ENCODE results near the gene CBLL2. TPM values are rescaled to one million over a fixed set of nuclear protein-coding genes. Genes with fewer than 3 reads are reported as not detected.

The CBLL2 gene, protein sequence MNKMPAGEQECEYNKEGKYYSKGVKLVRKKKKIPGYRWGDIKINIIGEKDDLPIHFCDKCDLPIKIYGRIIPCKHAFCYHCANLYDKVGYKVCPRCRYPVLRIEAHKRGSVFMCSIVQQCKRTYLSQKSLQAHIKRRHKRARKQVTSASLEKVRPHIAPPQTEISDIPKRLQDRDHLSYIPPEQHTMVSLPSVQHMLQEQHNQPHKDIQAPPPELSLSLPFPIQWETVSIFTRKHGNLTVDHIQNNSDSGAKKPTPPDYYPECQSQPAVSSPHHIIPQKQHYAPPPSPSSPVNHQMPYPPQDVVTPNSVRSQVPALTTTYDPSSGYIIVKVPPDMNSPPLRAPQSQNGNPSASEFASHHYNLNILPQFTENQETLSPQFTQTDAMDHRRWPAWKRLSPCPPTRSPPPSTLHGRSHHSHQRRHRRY
- total RNA-seq (not detected), polyA plus RNA-seq (ENCODE audit: insufficient read length in 2 of 2) (not detected)
- long read RNA-seq, donor 1: 0 reads
- long read RNA-seq, donor 2: 0 reads
- long read RNA-seq, donor 3: 0 reads
- long read RNA-seq, donor 4: 0 reads

DNA sequence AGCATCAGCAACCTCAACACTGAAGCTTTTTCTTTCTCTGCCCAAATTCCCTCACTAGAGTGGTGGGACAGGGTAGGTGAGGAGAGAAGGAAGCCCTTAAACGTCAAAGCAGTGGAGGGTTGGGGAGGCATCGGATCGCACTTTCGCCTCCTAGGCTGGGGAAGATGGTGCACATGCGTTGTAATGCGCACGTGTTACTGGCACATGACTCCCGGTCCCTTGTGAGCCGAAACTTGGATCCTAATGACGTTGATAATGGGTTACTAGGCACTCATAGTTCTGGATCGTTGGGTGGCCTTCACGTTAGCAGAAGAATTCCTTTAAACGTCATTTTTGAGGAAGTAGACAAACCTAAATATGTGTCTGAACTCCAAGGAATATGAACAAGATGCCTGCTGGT, at the start of gene CBLL2:
Gene CBLL2 (plus strand): TSS at position 301 of the 400 bp plus-strand sequence. CDS start 79 bp downstream, at position 380.
- no peaks in the 10 kb centered on the region for H3K4me1 ChIP-seq (ENCODE audit: control insufficient read depth, insufficient read depth, low read length)
- no peaks in the 10 kb centered on the region for H3K27me3 ChIP-seq (ENCODE audit: control insufficient read depth, insufficient read depth, low read length)
- 74% methylated on average over 11 of the region's 13 CpGs for WGBS (ENCODE audit: insufficient coverage)
- no peak within 1 kb of the TSS for H3K27ac ChIP-seq (ENCODE audit: low read depth, low read length)
- no peak within 1 kb of the TSS for H3K4me3 ChIP-seq (ENCODE audit: low read depth, low read length)
- DNase-seq (ENCODE audit: low read depth in 4 of 6, low spot score in 6 of 6): no peak
- H3K36me3 ChIP-seq (ENCODE audit: control insufficient read depth, insufficient read depth, low read length): no peaks in the 10 kb centered on the region
- H3K9me3 ChIP-seq (ENCODE audit: control insufficient read depth, insufficient read depth, low read length): no peaks in the 10 kb centered on the region

DNA sequence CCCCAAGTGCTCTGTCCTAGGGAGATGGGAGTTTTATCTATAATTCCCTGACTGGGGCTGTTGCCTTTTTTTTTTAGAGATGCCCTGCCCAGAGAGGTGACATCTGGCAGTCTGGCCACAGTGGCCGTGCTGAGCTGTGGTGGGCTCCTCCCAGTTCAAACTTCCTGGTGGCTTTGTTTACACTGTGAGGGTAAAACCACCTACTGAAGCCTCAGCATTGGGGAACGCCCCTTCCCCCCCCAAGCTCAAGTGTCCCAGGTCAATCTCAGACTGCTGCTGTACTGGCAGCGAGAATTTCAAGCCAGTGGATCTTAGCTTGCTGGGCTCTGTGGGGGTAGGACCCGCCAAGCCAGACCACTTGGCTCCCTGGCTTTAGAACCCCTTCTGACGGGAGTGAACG, 38.3 kb upstream of the CBLL2 start:
- Histone ChIP-seq H3K27me3 (ENCODE audit: control insufficient read depth, insufficient read depth, low read length) (no peaks in the 10 kb centered on the region), H3K9me3 (ENCODE audit: control insufficient read depth, insufficient read depth, low read length) (no peaks in the 10 kb centered on the region), H3K36me3 (ENCODE audit: control insufficient read depth, insufficient read depth, low read length) (no peaks in the 10 kb centered on the region), H3K4me1 (ENCODE audit: control insufficient read depth, insufficient read depth, low read length) (no peaks in the 10 kb centered on the region), H3K27ac (ENCODE audit: low read depth, low read length) (no peak overlapping the region), H3K4me3 (ENCODE audit: low read depth, low read length) (no peak overlapping the region)
- WGBS (ENCODE audit: insufficient coverage): 40% methylated on average over 3 of the region's 6 CpGs
- no peak for DNase-seq (ENCODE audit: low read depth in 4 of 6, low spot score in 6 of 6)

GRCh38 chrX:22237479-22237878, 35.2 kb upstream of the CBLL2 start:
- Histone ChIP-seq H3K27me3 (ENCODE audit: control insufficient read depth, insufficient read depth, low read length) (no peaks in the 10 kb centered on the region), H3K36me3 (ENCODE audit: control insufficient read depth, insufficient read depth, low read length) (no peaks in the 10 kb centered on the region), H3K9me3 (ENCODE audit: control insufficient read depth, insufficient read depth, low read length) (no peaks in the 10 kb centered on the region), H3K4me1 (ENCODE audit: control insufficient read depth, insufficient read depth, low read length) (no peaks in the 10 kb centered on the region), H3K4me3 (ENCODE audit: low read depth, low read length) (no peak overlapping the region), H3K27ac (ENCODE audit: low read depth, low read length) (no peak overlapping the region)
- 74% methylated on average over 2 of the region's 2 CpGs for WGBS (ENCODE audit: insufficient coverage)
- DNase-seq (ENCODE audit: low read depth in 4 of 6, low spot score in 6 of 6): no peak

DNA sequence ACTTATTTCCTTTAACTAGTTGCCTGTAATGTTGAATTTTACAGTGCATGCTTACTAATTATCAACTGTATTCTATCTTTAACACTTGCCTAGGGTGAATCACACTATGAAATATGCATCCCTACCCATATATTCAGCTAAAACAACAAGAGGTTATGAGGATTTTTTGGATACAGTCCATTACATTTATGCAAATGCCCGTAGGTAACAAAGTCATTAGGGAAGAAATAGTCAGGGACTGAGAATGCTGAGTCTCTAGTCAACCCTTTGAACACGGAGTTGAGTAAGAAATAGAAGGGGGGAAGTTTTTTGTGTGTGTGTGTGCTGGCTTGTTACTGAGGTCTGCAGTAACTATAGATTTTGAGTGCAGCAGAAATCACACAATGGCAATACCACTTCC, 26.1 kb upstream of the CBLL2 start:
- H3K4me1 ChIP-seq (ENCODE audit: control insufficient read depth, insufficient read depth, low read length): no peaks in the 10 kb centered on the region
- H3K27me3 ChIP-seq (ENCODE audit: control insufficient read depth, insufficient read depth, low read length): no peaks in the 10 kb centered on the region
- H3K27ac ChIP-seq (ENCODE audit: low read depth, low read length): no peak overlapping the region
- H3K4me3 ChIP-seq (ENCODE audit: low read depth, low read length): no peak overlapping the region
- no peaks in the 10 kb centered on the region for H3K9me3 ChIP-seq (ENCODE audit: control insufficient read depth, insufficient read depth, low read length)
- H3K36me3 ChIP-seq (ENCODE audit: control insufficient read depth, insufficient read depth, low read length): no peaks in the 10 kb centered on the region
- 33% methylated on average over 1 of the region's 2 CpGs for WGBS (ENCODE audit: insufficient coverage)
- no peak for DNase-seq (ENCODE audit: low read depth in 4 of 6, low spot score in 6 of 6)

DNA sequence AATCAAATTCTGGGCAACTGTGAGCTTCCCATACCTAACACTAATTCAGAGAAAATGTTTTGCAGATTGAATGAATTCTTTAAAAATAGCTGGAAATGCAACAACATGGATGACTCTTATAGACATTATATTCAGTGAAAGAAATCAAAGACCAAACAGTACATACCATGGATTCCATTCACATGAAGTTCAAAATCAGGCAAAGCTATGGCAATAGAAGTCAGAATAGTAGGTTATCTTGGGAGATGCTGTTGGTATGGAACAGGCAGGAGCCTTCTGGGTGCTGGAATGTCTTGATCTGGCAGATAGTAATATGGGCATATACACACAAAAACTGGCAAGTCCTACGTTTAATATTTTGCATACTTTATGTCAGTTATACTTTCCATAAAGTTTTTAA, 25.5 kb upstream of the CBLL2 start:
- no CpG with 5 or more reads among the region's 1 CpG for WGBS (ENCODE audit: insufficient coverage)

DNA sequence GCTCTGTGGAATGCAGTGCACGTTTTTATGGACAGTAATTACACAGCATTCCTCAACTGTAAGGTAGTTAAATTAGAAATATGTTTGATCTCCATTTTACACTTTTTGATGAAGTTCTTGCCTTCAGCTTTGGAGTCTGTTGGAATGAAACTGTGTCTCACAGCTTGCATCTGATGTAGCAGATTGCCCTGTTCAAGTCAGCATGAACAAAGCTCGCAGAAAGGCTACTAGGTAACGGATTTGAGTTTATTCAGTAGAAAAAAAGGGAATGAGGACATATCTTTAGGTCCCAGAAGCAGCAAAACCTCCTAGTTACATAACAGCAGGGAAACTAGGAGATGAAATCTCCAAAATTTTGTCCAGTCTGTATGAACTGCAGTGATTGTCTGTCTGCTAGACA, 24.3 kb upstream of the CBLL2 start:
- DNase-seq (ENCODE audit: low read depth in 4 of 6, low spot score in 6 of 6): peak in 1 of 6 donors; percentile 10
- Histone ChIP-seq H3K36me3 (ENCODE audit: control insufficient read depth, insufficient read depth, low read length) (no peaks in the 10 kb centered on the region), H3K27ac (ENCODE audit: low read depth, low read length) (no peak overlapping the region), H3K4me3 (ENCODE audit: low read depth, low read length) (no peak overlapping the region), H3K4me1 (ENCODE audit: control insufficient read depth, insufficient read depth, low read length) (no peaks in the 10 kb centered on the region), H3K9me3 (ENCODE audit: control insufficient read depth, insufficient read depth, low read length) (no peaks in the 10 kb centered on the region), H3K27me3 (ENCODE audit: control insufficient read depth, insufficient read depth, low read length) (no peaks in the 10 kb centered on the region)
- WGBS (ENCODE audit: insufficient coverage): no CpG with 5 or more reads among the region's 3 CpGs

More for the DNA sequence above, 25.5 kb upstream of the CBLL2 start:
- H3K4me3 ChIP-seq (ENCODE audit: low read depth, low read length): no peak overlapping the region
- no peaks in the 10 kb centered on the region for H3K9me3 ChIP-seq (ENCODE audit: control insufficient read depth, insufficient read depth, low read length)
- H3K27ac ChIP-seq (ENCODE audit: low read depth, low read length): no peak overlapping the region
- no peaks in the 10 kb centered on the region for H3K27me3 ChIP-seq (ENCODE audit: control insufficient read depth, insufficient read depth, low read length)
- no peaks in the 10 kb centered on the region for H3K4me1 ChIP-seq (ENCODE audit: control insufficient read depth, insufficient read depth, low read length)
- no peaks in the 10 kb centered on the region for H3K36me3 ChIP-seq (ENCODE audit: control insufficient read depth, insufficient read depth, low read length)
- no peak for DNase-seq (ENCODE audit: low read depth in 4 of 6, low spot score in 6 of 6)

DNA sequence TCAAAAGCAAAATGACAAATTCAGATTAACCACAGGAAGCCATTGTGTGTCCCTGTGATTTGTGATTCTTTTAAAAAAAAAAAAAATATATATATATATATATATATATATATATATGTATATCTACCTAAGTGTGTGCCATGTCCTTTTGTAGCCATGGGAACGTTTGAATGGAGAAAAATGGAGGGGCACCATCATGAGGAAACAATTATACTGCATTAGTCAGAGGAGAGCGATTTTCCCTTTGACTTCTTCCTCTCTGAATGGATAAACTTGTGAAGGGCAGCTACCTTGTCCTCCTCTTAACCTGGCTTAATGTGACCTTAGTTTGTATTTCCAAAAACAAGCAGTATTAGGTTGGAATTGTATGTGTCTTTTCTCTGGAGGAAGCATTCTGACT, 23.3 kb upstream of the CBLL2 start:
- no peak overlapping the region for H3K4me3 ChIP-seq (ENCODE audit: low read depth, low read length)
- no peaks in the 10 kb centered on the region for H3K36me3 ChIP-seq (ENCODE audit: control insufficient read depth, insufficient read depth, low read length)
- H3K4me1 ChIP-seq (ENCODE audit: control insufficient read depth, insufficient read depth, low read length): no peaks in the 10 kb centered on the region
- no peaks in the 10 kb centered on the region for H3K9me3 ChIP-seq (ENCODE audit: control insufficient read depth, insufficient read depth, low read length)
- H3K27me3 ChIP-seq (ENCODE audit: control insufficient read depth, insufficient read depth, low read length): no peaks in the 10 kb centered on the region
- no peak overlapping the region for H3K27ac ChIP-seq (ENCODE audit: low read depth, low read length)
- no peak for DNase-seq (ENCODE audit: low read depth in 4 of 6, low spot score in 6 of 6)
- no CpG with 5 or more reads among the region's 2 CpGs for WGBS (ENCODE audit: insufficient coverage)

GRCh38 chrX:22268706-22269105, 4.0 kb upstream of the CBLL2 start:
- Histone ChIP-seq H3K4me3 (ENCODE audit: low read depth, low read length) (no peak overlapping the region), H3K27me3 (ENCODE audit: control insufficient read depth, insufficient read depth, low read length) (no peaks in the 10 kb centered on the region), H3K36me3 (ENCODE audit: control insufficient read depth, insufficient read depth, low read length) (no peaks in the 10 kb centered on the region), H3K9me3 (ENCODE audit: control insufficient read depth, insufficient read depth, low read length) (no peaks in the 10 kb centered on the region), H3K4me1 (ENCODE audit: control insufficient read depth, insufficient read depth, low read length) (no peaks in the 10 kb centered on the region), H3K27ac (ENCODE audit: low read depth, low read length) (no peak overlapping the region)
- DNase-seq (ENCODE audit: low read depth in 4 of 6, low spot score in 6 of 6): peak in 1 of 6 donors; percentile 24
- WGBS (ENCODE audit: insufficient coverage): 77% methylated on average over 3 of the region's 6 CpGs

GRCh38 chrX:22273714-22274317, 1.1 kb downstream of the CBLL2 start:
- no peaks in the 10 kb centered on the region for H3K36me3 ChIP-seq (ENCODE audit: control insufficient read depth, insufficient read depth, low read length)
- H3K27me3 ChIP-seq (ENCODE audit: control insufficient read depth, insufficient read depth, low read length): no peaks in the 10 kb centered on the region
- H3K4me3 ChIP-seq (ENCODE audit: low read depth, low read length): no peak overlapping the region
- H3K9me3 ChIP-seq (ENCODE audit: control insufficient read depth, insufficient read depth, low read length): no peaks in the 10 kb centered on the region
- no peaks in the 10 kb centered on the region for H3K4me1 ChIP-seq (ENCODE audit: control insufficient read depth, insufficient read depth, low read length)
- DNase-seq (ENCODE audit: low read depth in 4 of 6, low spot score in 6 of 6): no peak
- H3K27ac ChIP-seq (ENCODE audit: low read depth, low read length): no peak overlapping the region
- WGBS (ENCODE audit: insufficient coverage): 62% methylated on average over 2 of the region's 15 CpGs

- 73% methylated on average over 6 of the region's 6 CpGs for WGBS (ENCODE audit: insufficient coverage)
- no peak for DNase-seq (ENCODE audit: low read depth in 4 of 6, low spot score in 6 of 6)
- no peaks in the 10 kb centered on the region for H3K27me3 ChIP-seq (ENCODE audit: control insufficient read depth, insufficient read depth, low read length)
- H3K36me3 ChIP-seq (ENCODE audit: control insufficient read depth, insufficient read depth, low read length): no peaks in the 10 kb centered on the region
- H3K27ac ChIP-seq (ENCODE audit: low read depth, low read length): no peak overlapping the region
- H3K4me3 ChIP-seq (ENCODE audit: low read depth, low read length): no peak overlapping the region
- H3K4me1 ChIP-seq (ENCODE audit: control insufficient read depth, insufficient read depth, low read length): no peaks in the 10 kb centered on the region
- no peaks in the 10 kb centered on the region for H3K9me3 ChIP-seq (ENCODE audit: control insufficient read depth, insufficient read depth, low read length)
Measured at GRCh38 chrX:22276781-22277180, 4.1 kb downstream of the CBLL2 start.
